Caco-2 (cell line): ENCODE measurements around the gene TELO2. TPM values are rescaled to one million over a fixed set of nuclear protein-coding genes. Genes with fewer than 3 reads are reported as not detected.

Experiments used
- BruUV-seq: library from RNA; stranded (reverse); fragments of 400-500 nt; replicated peaks from 2 replicates; lab custom pipeline; 2021; lab: Mats Ljungman, UMichigan
- CTCF ChIA-PET: fragments of 300-600 bp; sonication (Branson Sonifier 250); formaldehyde crosslinking; loops from one replicate; lab custom pipeline; 2022; ENCODE audit warnings: antibody characterized with exemption; lab: Charles Lee
- POLR2A ChIA-PET: fragments of 300-600 bp; sonication (Branson Sonifier 250); formaldehyde crosslinking; loops from one replicate; lab custom pipeline; 2022; ENCODE audit warnings: antibody characterized with exemption; lab: Charles Lee
- DNase-seq, 2 experiments: peaks; one replicate each; pipeline versions ENCODE4 v3.0.0 to v3.0.0-alpha.2; 2020 to 2022
- H3K27me3 ChIP-seq: replicated peaks from 2 replicates; pipeline ENCODE4 v1.6.0; 2011; ENCODE audit warnings: low read length; ENCODE audit not compliant: control insufficient read depth, insufficient read depth
- H3K36me3 ChIP-seq: 2 replicates; pipeline ENCODE4 v1.5.1; 2011; ENCODE audit warnings: low read length; ENCODE audit not compliant: control insufficient read depth, insufficient read depth
- H3K4me1 ChIP-seq: fragments of 250-450 bp; sonication (Bioruptor Pico); 2 replicates; pipeline ENCODE4 v1.5.1; 2020; ENCODE audit warnings: mild to moderate bottlenecking
- H3K4me3 ChIP-seq: 2 replicates; pipeline ENCODE4 v1.5.1; 2011; ENCODE audit warnings: low read depth, mild to moderate bottlenecking, control low read depth, low read length
- H3K9me3 ChIP-seq: fragments of 250-450 bp; sonication (Bioruptor Pico); 2 replicates; pipeline ENCODE4 v1.5.1; 2020; ENCODE audit warnings: mild to moderate bottlenecking, moderate library complexity
- H3K27ac Mint-ChIP-seq: one replicate; pipeline ENCODE4 v1.8.0; 2022; ENCODE audit warnings: mixed read lengths; ENCODE audit not compliant: unreplicated experiment
- H3K27me3 Mint-ChIP-seq: one replicate; pipeline ENCODE4 v1.8.0; 2022; ENCODE audit warnings: mixed read lengths; ENCODE audit not compliant: insufficient read depth, unreplicated experiment
- H3K36me3 Mint-ChIP-seq: one replicate; pipeline ENCODE4 v1.8.0; 2022; ENCODE audit warnings: mild to moderate bottlenecking, mixed read lengths; ENCODE audit not compliant: insufficient read depth, unreplicated experiment
- H3K4me1 Mint-ChIP-seq: one replicate; pipeline ENCODE4 v1.8.0; 2022; ENCODE audit warnings: low read depth, mixed read lengths; ENCODE audit not compliant: unreplicated experiment
- H3K4me3 Mint-ChIP-seq: one replicate; pipeline ENCODE4 v1.8.0; 2022; ENCODE audit warnings: mild to moderate bottlenecking, moderate library complexity, mixed read lengths; ENCODE audit not compliant: unreplicated experiment
- H3K9me3 Mint-ChIP-seq: one replicate; pipeline ENCODE4 v1.8.0; 2022; ENCODE audit warnings: mixed read lengths; ENCODE audit not compliant: unreplicated experiment
- intact Hi-C: fragments of 100-400 bp; cut with micrococcal nuclease; formaldehyde crosslinking; loops from one replicate; pipeline ENCODE4 v1.10.0; 2022; ENCODE audit not compliant: unreplicated experiment
- total RNA-seq: library from RNA; stranded (reverse); gene quantifications from 2 replicates; pipeline ENCODE4 v1.2.3, GENCODE V29; 2022
- TF ChIP-seq, protein P1 (sequence below), 2 experiments: fragments of 200-600 bp in 1 of 2; IDR thresholded peaks; 1 replicate in 1 of 2; 2 replicates in 1 of 2; pipeline versions ENCODE4 v1.5.1 to v1.8.0; 2011 to 2022; ENCODE audit warnings: antibody characterized with exemption in 1 of 2, control low read depth in 1 of 2, inconsistent platforms in 1 of 2, low read depth in 1 of 2, low read length in 1 of 2, mild to moderate bottlenecking in 1 of 2, moderate library complexity in 1 of 2; ENCODE audit not compliant: insufficient read depth in 1 of 2, severe bottlenecking in 1 of 2, unreplicated experiment in 1 of 2

The TELO2 gene
- total RNA-seq, 1 experiment from 2014 or later: 55.7 TPM

DNA sequence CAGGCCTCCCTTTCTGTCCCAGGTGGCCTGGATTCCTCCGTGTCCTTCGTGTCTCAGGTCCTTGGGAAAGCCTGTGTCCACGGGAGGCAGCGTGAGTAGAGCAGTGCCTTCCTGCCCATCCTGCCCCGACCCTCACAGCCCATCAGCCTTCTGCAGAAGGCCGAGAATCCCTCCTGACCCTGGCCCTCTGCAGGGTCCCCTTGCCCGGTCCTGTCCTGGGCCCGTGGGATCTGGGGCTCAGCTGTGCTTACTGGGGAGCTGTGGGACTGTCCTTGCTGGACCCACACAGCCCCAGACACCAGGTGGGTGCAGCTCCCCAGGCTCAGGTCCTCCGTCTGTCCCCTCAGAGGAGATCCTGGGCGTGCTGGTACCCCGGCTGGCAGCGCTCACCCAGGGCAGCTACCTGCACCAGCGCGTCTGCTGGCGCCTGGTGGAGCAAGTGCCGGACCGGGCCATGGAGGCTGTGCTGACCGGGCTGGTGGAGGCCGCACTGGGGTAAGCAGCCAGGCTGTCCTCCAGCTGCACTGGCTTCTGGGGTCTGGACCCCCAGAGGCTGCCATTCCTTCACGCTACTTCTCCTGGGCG lies 3.9 kb downstream of the TELO2 start:
- H3K9me3 ChIP-seq: no peaks in the 10 kb centered on the region
- H3K9me3 Mint-ChIP-seq: no peaks in the 10 kb centered on the region
- H3K27me3 Mint-ChIP-seq: no peaks in the 10 kb centered on the region
- ChIA-PET POLR2A (no interaction called here), CTCF (no interaction called here)
- peaks cover 5% of the 10 kb centered on the region; the same call in 1 of the 2 replicates for H3K4me1 ChIP-seq
- no peaks in the 10 kb centered on the region for H3K4me1 Mint-ChIP-seq
- H3K36me3 ChIP-seq: peaks cover 3% of the 10 kb centered on the region
- H3K4me3 Mint-ChIP-seq: no peak overlapping the region
- peaks cover 36% of the 10 kb centered on the region for H3K36me3 Mint-ChIP-seq
- TF ChIP-seq, protein P1, sequence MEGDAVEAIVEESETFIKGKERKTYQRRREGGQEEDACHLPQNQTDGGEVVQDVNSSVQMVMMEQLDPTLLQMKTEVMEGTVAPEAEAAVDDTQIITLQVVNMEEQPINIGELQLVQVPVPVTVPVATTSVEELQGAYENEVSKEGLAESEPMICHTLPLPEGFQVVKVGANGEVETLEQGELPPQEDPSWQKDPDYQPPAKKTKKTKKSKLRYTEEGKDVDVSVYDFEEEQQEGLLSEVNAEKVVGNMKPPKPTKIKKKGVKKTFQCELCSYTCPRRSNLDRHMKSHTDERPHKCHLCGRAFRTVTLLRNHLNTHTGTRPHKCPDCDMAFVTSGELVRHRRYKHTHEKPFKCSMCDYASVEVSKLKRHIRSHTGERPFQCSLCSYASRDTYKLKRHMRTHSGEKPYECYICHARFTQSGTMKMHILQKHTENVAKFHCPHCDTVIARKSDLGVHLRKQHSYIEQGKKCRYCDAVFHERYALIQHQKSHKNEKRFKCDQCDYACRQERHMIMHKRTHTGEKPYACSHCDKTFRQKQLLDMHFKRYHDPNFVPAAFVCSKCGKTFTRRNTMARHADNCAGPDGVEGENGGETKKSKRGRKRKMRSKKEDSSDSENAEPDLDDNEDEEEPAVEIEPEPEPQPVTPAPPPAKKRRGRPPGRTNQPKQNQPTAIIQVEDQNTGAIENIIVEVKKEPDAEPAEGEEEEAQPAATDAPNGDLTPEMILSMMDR (IDR thresholded peaks at IDR 0.05; ENCODE audit: insufficient read depth in 1 of 2, low read depth in 1 of 2, low read length in 1 of 2, severe bottlenecking in 1 of 2, unreplicated experiment in 1 of 2): no peak
- H3K27ac Mint-ChIP-seq: no peak overlapping the region
- DNase-seq: no peak
- BruUV-seq: no TSS peak
- intact Hi-C loops: no loop called here
- H3K4me3 ChIP-seq: no peak overlapping the region
- H3K27me3 ChIP-seq: no peaks in the 10 kb centered on the region

DNA sequence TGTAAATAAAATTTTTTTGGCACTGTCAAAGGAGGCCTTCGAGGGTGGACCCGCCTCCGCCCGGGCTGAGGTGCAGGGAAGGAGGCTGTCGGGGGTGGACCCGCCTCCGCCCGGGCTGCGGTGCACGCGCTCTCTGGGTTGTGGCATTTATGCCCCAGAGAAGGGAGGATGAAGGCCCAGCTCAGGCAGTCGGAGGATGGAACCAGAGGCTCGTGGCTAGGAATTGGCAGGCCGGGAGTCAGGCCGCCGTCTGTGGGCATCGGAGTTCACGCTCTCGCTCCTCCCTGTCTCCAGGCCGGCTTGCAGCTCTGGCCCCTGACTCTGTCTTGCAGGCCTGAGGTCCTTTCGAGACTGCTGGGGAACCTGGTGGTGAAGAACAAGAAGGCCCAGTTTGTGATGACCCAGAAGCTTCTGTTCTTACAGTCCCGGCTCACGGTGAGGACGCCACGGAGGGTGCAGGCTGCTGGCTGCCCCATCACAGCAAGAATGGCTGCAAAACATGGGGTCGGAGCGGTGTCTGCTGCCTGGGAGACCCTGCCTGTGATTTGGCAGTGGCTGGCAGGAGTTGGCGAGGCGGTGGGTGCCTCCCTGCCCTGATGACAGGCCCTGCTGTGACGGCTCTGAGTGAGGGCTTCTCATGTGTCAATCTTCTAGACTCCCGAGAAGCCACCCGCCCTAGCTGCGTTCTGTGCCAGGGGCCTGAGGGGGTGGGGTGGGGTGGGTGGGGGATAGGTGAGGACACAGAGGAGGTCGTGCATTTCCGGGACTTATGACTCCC lies 5.9 kb downstream of the TELO2 start:
- H3K4me3 Mint-ChIP-seq: no peak overlapping the region
- no peak for DNase-seq
- POLR2A ChIA-PET: no interaction called here
- H3K36me3 Mint-ChIP-seq: peaks cover 39% of the 10 kb centered on the region
- no peak overlapping the region for H3K27ac Mint-ChIP-seq
- CTCF ChIA-PET: no interaction called here
- no peaks in the 10 kb centered on the region for H3K9me3 Mint-ChIP-seq
- peaks cover 3% of the 10 kb centered on the region for H3K36me3 ChIP-seq
- TF ChIP-seq, protein P1 (IDR thresholded peaks at IDR 0.05; ENCODE audit: insufficient read depth in 1 of 2, low read depth in 1 of 2, low read length in 1 of 2, severe bottlenecking in 1 of 2, unreplicated experiment in 1 of 2): no peak
- intact Hi-C loops: no loop called here
- no peaks in the 10 kb centered on the region for H3K27me3 ChIP-seq
- no peaks in the 10 kb centered on the region for H3K4me1 Mint-ChIP-seq
- BruUV-seq: no TSS peak
- no peaks in the 10 kb centered on the region for H3K27me3 Mint-ChIP-seq
- H3K4me1 ChIP-seq: no peaks in the 10 kb centered on the region
- no peaks in the 10 kb centered on the region for H3K9me3 ChIP-seq
- no peak overlapping the region for H3K4me3 ChIP-seq

DNA sequence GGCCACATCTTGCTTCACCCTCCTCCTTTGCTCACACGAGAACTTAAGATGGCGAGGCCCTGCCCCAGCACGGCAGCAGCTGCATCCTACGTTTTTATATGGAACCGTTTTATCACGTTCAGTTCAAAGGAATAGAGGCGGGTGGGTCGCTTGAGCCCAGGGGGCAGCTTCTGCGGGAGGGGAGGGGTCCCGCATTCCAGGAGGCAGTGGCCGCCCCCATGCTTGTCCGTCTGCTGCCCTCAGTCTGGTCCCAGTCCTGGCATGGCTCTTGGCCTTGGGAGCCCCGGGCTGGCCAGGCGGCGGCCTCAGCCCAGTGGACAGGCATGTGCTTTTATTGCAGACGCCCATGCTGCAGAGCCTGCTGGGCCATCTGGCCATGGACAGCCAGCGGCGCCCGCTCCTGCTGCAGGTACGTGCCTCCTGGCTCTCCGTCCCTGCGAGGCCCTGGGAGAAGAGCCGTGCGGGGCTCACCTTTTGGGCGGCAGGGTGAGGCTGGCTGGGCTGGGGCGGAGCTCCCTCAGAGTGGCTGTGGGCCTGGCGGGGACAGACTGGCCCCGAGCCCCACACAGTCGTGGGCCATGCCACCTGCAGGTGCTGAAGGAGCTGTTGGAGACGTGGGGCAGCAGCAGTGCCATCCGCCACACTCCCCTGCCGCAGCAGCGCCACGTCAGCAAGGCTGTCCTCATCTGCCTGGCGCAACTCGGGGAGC lies 6.8 kb downstream of the TELO2 start:
- POLR2A ChIA-PET: no interaction called here
- no peaks in the 10 kb centered on the region for H3K4me1 ChIP-seq
- no peaks in the 10 kb centered on the region for H3K9me3 ChIP-seq
- CTCF ChIA-PET: no interaction called here
- no peak overlapping the region for H3K4me3 ChIP-seq
- Mint-ChIP-seq H3K27ac (no peak overlapping the region), H3K4me1 (no peaks in the 10 kb centered on the region), H3K27me3 (no peaks in the 10 kb centered on the region), H3K4me3 (no peak overlapping the region), H3K36me3 (peaks cover 39% of the 10 kb centered on the region), H3K9me3 (no peaks in the 10 kb centered on the region)
- BruUV-seq: no TSS peak
- peaks cover under 1% of the 10 kb centered on the region for H3K36me3 ChIP-seq
- TF ChIP-seq, protein P1 (IDR thresholded peaks at IDR 0.05; ENCODE audit: insufficient read depth in 1 of 2, low read depth in 1 of 2, low read length in 1 of 2, severe bottlenecking in 1 of 2, unreplicated experiment in 1 of 2): no peak
- no peak for DNase-seq
- intact Hi-C loops: no loop called here
- no peaks in the 10 kb centered on the region for H3K27me3 ChIP-seq
